GM19043 (cell line): Measurements from ENCODE around the gene RASD2.

Experiments
- ATAC-seq: cut with Tn5 transposase; IDR thresholded peaks from one replicate; pipeline ENCODE4 v1.9.1; 2021; ENCODE audit warnings: low read depth; ENCODE audit not compliant: unreplicated experiment

The RASD2 gene

DNA sequence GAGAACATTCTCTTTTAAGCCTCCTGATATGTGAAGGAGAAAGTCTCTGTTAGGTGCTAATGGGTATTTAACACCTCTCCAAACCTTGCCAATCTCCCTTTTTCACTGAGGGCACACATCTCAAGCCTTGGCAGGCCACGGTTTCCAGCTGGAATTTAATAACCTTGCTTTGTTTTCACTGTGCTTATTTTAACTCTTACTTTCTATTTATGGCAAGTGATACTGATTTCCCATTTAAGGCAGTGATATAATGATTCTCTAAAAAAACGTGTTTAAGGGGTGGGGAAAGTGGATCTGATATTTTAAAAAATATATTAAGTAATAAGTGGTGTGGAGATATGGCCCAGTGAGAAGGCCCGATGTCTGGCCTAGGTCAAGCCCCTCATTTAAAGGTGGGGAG is 1.1 kb upstream of the RASD2 start:
- no peak for ATAC-seq

DNA sequence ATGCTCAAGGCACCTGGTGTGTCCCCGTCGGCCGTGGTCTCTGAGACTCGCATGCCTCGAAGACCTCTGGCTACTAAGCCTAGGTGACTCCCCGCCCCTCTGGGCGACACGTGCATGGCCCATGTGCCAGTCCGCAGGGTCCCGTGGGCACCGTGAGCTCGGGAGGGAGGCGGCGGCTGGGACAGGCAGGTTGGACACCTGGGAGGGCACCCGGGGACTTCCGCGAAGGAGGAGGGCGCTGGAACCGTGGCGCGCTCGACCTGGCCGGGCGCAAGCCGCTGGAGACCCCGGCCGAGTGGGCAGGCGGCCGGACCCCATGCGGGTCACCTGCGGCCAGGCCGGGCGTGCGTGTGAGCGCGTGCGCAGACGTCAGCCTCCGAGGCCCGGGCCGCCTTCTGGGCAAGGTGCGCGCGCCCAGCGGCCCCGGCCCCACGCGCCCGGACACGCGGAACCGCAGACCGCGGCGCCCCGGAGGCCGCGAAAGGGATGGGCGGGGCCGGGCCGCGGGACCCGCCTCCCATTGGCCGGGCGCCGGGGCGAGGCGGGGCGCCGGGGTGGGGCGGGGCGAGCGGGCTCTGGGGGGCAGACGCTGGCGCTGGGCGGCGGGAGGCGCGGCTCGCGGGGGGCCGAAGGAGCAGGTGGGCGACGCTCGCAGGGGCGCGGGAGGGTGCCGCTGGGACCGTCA is 579 bp upstream of the RASD2 start:
- no peak for ATAC-seq

DNA sequence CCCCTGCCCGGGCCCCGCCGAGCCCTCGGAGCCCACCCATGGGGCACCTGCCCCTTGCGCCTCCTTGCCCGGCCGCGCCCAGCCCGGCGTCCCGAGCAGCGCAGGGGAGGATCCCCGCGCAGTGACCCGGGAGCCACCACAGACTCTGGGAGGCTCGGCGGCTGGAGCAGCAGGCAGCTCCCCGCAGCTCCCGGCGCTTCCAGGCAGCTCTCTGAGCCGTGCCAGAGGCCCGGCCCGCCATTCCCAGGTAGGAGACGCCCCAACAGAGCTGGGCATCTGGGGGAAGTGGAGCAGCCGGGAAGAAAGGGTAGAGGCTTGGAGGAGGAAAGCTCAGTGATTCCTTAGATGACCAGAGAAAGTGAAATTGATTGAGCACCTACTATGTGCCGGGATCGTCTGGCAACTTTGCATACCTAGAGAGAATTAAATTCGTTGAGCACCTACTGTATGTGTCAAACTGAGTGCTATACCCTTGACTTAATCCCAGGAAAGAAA is 670 bp downstream of the RASD2 start:
- no peak for ATAC-seq

GRCh38 chr22:35542157-35542938 is 1.7 kb downstream of the RASD2 start:
- ATAC-seq: no peak

DNA sequence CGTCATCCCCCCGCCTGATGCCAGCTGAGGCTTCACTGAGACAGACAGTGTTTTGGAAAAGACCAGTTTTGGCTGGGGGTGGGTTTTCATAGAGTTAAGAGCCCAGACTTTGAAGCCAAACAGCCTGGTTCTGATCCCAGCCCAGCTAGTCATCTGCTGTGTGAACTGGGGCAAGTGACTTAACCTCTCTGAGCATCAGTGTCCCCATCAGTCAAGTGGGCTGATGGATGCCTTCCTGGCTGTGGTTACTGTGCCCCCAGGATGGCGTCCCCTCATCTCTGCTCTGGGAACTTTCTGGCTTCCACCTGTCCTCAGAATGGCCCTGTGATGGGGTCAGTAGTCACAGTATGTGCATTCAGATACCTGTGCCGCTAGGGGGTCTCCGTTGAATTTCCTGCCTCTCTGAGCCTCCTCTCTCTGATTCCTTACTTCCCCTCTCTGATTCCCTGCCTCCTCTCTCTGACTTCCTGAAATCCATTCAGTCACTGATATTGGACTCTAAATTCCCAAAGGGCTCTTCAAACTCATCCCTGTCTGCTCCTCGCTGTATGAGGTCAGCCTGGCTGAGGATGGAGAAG is 2.4 kb downstream of the RASD2 start:
- ATAC-seq: no peak

DNA sequence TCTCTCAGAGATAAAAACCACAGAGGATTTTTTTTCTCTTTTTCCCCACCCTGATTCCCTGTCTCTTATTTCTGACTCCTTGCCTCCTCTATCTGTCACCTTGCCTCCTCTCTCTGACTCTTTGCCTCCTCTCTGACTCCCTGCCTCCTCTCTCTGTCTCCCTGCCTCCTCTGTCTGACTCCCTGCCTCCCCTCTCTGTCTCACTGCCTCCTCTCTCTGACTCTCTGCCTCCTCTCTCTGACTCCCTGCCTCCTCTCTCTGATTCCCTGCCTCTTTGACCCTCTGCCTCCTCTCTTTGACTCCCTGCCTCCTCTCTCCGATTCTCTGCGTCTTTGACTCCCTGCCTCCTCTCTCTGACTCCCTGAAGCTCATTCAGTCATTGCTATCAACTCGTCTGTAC is 3.1 kb downstream of the RASD2 start:
- ATAC-seq: no peak

DNA sequence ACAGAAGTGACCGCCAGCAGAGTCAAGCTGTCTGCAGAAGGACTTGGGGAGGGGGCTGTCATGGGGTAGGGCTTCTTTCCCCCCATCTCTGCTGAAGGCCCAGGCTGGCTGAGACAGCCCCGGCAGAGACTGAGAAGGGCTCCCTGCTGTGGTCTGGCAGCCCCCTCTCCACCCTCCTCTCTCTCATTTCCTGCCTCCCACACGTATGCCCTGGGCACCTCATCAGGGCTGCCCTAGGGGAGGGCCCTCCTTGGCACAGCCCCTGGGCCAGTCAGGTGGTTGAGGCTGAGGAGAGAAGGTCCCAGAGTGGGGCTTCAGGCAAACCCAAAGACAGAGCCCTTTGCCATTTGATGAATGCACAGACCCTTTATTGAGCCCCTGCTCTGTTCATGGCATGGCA is 3.6 kb downstream of the RASD2 start:
- no peak for ATAC-seq

DNA sequence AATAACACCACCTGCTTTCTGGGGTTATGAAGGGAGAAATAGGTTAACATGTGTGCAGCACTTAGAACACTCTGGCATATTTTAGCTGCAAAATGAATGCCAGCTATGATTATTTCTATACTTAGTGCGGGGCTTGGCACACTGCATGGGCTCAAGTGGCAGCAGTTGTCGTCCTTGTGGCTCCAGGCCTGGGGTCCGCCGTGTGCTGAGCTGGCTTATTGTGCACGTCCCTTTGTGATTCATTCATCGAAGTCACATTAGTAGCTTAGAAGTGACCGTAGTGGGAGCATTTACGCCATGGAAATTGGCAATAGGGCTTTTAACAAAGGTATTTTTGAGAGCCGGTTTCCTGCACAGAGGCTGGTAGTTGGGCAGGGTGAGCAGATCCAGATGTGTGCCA is 4.2 kb downstream of the RASD2 start:
- ATAC-seq: no peak

GRCh38 chr22:35546886-35547285 is 6.3 kb downstream of the RASD2 start:
- no peak for ATAC-seq

DNA sequence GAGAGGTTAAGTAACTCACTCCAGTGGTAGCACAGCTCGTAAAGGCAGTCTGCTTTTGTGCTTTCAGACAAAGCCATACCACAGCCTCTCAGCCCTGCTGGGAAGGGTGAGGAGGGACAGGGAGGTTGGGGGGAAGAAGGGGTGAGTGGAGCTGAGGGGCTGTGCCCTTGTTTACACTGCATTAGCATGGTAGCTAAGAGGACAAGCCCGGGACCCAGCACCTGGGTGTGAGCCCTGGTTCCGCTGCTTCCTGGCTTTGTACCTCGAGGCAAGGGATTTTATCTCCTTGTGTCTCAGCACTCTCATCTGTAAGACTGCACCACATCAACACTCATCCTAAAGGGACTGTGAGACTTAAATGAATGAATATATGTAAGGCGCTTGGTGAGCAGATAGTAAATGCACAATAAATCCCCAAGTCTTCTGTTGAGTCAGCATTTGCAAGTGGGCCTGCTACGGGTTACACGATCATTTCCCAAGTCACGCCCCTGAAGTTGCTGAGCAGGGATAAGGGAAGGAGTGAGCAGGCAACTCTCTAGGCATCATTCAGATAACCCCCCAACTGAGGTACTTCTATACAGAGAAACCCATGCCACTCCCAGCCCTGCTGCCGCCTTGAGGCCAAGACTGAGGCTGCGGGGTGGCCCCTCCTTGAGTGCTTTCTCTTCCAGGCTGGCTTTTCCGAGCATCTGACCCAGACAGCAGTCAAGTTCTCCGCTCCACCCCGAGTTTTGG is 7.5 kb downstream of the RASD2 start:
- no peak for ATAC-seq

DNA sequence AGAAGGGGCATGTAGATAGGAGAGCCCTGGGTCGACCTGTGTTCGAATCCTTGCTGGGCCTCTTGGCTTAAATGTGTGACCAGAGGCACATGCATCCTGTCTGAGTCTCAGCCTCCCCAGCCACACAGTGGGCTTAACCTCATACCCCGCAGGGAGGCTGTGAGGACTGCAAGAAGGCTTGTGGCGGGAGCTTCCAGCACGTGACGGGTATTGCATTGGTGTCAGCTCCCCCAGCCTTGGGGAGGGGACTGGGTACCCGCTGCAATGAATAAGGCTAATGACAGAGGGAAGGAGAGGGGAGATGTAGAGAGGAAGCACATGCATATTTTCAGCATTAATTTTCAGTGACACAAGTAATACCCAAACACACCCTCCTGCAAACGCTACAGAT is 8.1 kb downstream of the RASD2 start:
- no peak for ATAC-seq

DNA sequence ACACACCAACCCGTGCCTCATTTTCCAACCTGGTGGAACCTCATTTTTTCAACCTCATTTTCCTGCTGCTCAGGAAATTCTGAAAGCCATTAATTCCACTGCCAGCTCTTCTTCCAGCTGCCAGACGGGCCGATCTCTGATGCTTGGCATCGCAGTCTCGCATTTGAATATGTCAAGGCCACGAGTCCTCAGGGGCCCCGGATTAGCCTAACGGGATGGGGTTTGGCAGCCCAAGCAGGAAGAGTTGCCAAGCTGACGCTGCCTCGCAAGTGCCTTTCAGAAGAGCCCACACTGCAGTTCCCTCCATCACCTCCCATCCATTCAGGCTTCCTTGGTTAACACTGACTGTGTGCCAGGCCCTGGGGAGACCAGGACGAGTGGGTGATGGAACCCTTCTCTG is 8.7 kb downstream of the RASD2 start:
- no peak for ATAC-seq

GRCh38 chr22:35551549-35552177 is 11.0 kb downstream of the RASD2 start:
- no peak for ATAC-seq

- no peak for ATAC-seq
Observed at GRCh38 chr22:35552196-35552842, 11.7 kb downstream of the RASD2 start.

DNA sequence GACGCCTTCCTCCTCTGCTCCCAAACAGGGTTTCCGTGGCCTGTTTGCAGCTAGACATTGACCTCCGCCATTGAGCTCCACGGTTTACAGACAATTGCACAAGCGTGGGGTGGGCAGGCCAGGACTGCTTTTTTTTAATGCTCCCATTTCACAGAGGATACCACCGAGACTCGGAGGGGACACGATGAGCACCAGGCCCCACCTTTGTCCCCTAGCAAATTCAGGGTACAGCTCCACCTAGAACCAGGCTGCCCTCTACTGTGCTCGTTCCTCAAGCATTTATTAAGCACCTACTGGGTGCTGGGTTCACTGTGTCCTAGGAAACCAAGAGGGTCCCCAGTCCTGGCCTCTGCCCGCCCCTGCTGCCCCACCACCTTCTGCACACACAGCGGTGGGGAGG is 12.2 kb downstream of the RASD2 start:
- ATAC-seq: no peak

- ATAC-seq: no peak
Observed at GRCh38 chr22:35553341-35553740, 12.7 kb downstream of the RASD2 start.

GRCh38 chr22:35554297-35554845 is 13.7 kb downstream of the RASD2 start:
- no peak for ATAC-seq

DNA sequence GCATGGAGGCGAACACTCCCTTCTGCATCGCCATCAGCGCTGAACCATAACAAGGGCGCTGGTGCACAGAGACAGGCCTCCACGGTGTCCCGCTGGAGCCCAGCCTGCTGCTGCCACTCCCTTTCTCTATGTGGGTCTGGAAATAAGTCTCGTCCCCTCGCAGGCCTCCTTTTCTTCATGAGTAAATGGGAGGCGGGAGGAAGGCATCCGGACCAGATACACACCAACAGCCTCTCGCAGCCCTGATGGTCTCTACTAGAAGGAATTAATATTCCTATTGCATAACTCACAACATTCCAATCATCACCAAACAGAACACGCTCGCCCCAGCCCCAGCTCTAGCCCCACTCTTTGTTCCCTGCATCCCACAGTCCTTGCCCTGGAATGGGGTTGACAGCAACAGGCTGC is 14.9 kb downstream of the RASD2 start:
- ATAC-seq: no peak

DNA sequence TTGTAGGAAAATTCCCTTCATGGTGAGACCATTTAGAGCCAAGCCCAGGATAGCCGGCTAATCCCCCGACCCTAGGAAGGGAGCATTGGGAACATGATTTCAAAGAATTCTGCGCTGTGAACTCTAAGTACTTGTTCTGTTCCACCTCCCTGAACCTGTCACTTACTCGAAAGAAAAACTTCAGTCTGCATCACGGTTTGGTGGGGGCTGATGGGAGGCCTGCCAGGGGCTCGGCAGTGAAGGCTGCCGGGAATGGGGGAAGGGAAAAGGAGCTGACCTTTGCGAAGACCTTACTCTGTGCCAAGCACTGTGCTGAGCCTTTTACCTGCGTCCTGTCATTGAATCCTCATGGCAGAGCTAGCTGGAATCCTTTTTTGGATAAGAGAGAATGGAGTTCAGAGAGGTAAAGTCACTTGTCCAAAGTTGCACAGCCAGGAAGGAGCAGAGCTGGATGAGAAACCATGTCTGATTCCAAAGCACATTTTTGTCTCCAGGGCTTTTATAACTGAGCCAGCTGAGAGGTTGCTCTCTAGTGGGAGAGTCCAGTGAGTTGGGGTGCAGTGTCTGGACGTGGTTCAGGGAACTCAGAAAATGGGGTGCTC is 15.4 kb downstream of the RASD2 start:
- ATAC-seq: no peak
